A549 (cell line): ENCODE results near the gene SLC45A2. TPM values are rescaled to one million over a fixed set of nuclear protein-coding genes. Genes with fewer than 3 reads are reported as not detected.

Experiments
- ATAC-seq, 2 experiments: fragments of 200-7000 bp in 1 of 2; fragments of >200 bp in 1 of 2; cut with Nextera tagmentation in 1 of 2; cut with Tn5 transposase in 1 of 2; 3 replicates each; pipeline versions ENCODE4 v1.8.0 to v1.9.1; 2018 to 2020; ENCODE audit warnings: mild to moderate bottlenecking in 1 of 2, moderate library complexity in 1 of 2
- CTCF ChIA-PET: fragments of 300-600 bp; sonication (Branson Sonifier 250); formaldehyde crosslinking; extraction: SDS; loops from one replicate; lab custom pipeline; 2021; ENCODE audit warnings: antibody characterized with exemption, inconsistent platforms; lab: Yijun Ruan, JAX
- POLR2A ChIA-PET: fragments of 350-600 bp; formaldehyde crosslinking; extraction: SDS; loops from one replicate; lab custom pipeline; 2021; ENCODE audit warnings: antibody characterized with exemption, inconsistent platforms; lab: Yijun Ruan, JAX
- DNase-seq, 2 experiments: peaks; one replicate each; pipeline versions ENCODE4 v3.0.0 to v3.0.0-alpha.2; 2011 to 2016; ENCODE audit warnings: low read depth in 1 of 2, low spot score in 1 of 2
- FAIRE-seq: peaks from 2 replicates; lab custom pipeline; 2011; peaks lifted over from hg19 to GRCh38; lab: Jason Lieb, UNC
- H3K27ac ChIP-seq, 2 experiments: fragments of >200 bp; sonication (Bioruptor Twin); formaldehyde crosslinking; 3 replicates each; pipeline ENCODE4 v1.5.1; 2016 to 2017
- H3K4me1 ChIP-seq: fragments of >200 bp; sonication (Bioruptor Twin); formaldehyde crosslinking; 3 replicates; pipeline ENCODE4 v1.6.1; 2016
- H3K4me2 ChIP-seq: fragments of >200 bp; sonication (Bioruptor Twin); formaldehyde crosslinking; 3 replicates; pipeline ENCODE4 v1.6.1; 2016
- H3K4me3 ChIP-seq: fragments of >200 bp; sonication (Bioruptor Twin); formaldehyde crosslinking; 3 replicates; pipeline ENCODE4 v1.5.1; 2016
- H3K9me3 ChIP-seq: fragments of >200 bp; sonication (Bioruptor Twin); formaldehyde crosslinking; 3 replicates; pipeline ENCODE4 v1.6.1; 2016
- BCL3 ChIP-seq: fragments of >200 bp; sonication (Bioruptor Twin); formaldehyde crosslinking; IDR thresholded peaks from 3 replicates; pipeline ENCODE4 v1.6.1; 2016
- BHLHE40 ChIP-seq: IDR thresholded peaks from 2 replicates; pipeline ENCODE4 v1.6.1; 2012; ENCODE audit warnings: low read depth, low read length, inconsistent platforms
- CHD4 ChIP-seq: fragments of 200-600 bp; sonication (generic); IDR thresholded peaks from 2 replicates; pipeline ENCODE4 v1.6.1; 2016; ENCODE audit warnings: antibody characterized with exemption, mild to moderate bottlenecking, borderline replicate concordance
- CTCF ChIP-seq: fragments of >200 bp; sonication (Bioruptor Twin); formaldehyde crosslinking; IDR thresholded peaks from 3 replicates; pipeline ENCODE4 v1.5.1; 2016
- E2F6 ChIP-seq: IDR thresholded peaks from 2 replicates; pipeline ENCODE4 v1.6.1; 2012; ENCODE audit warnings: low read depth, borderline replicate concordance
- EHMT2 ChIP-seq: fragments of 200-600 bp; sonication (generic); IDR thresholded peaks from 2 replicates; pipeline ENCODE4 v1.6.1; 2016; ENCODE audit warnings: antibody characterized with exemption, low read depth, mild to moderate bottlenecking, moderate library complexity
- FOSB ChIP-seq: fragments of 250-450 bp; sonication (Bioruptor Pico); IDR thresholded peaks from 2 replicates; pipeline ENCODE4 v1.5.0; 2020; ENCODE audit warnings: mild to moderate bottlenecking, moderate library complexity
- FOXS1 ChIP-seq: fragments of 250-450 bp; sonication (Bioruptor Pico); IDR thresholded peaks from 2 replicates; pipeline ENCODE4 v1.5.0; 2020; ENCODE audit warnings: mild to moderate bottlenecking, moderate library complexity
- HDAC2 ChIP-seq: fragments of 200-600 bp; sonication (generic); IDR thresholded peaks from 2 replicates; pipeline ENCODE4 v1.6.1; 2016
- HEYL ChIP-seq: fragments of 250-450 bp; sonication (Bioruptor Pico); IDR thresholded peaks from 2 replicates; pipeline ENCODE4 v1.8.0; 2021; ENCODE audit warnings: mild to moderate bottlenecking, moderate library complexity
- HOXB13 ChIP-seq: fragments of 250-450 bp; sonication (Bioruptor Pico); IDR thresholded peaks from 2 replicates; pipeline ENCODE4 v1.5.0; 2020; ENCODE audit warnings: low read depth, mild to moderate bottlenecking, moderate library complexity
- JUNB ChIP-seq: fragments of >200 bp; sonication (Bioruptor Twin); formaldehyde crosslinking; IDR thresholded peaks from 2 replicates; pipeline ENCODE4 v1.6.1; 2016
- KDM1A ChIP-seq: fragments of 200-600 bp; sonication (generic); IDR thresholded peaks from 2 replicates; pipeline ENCODE4 v1.6.1; 2016; ENCODE audit warnings: low read depth, mild to moderate bottlenecking
- KDM5A ChIP-seq: fragments of 200-600 bp; sonication (generic); IDR thresholded peaks from 2 replicates; pipeline ENCODE4 v1.6.1; 2016; ENCODE audit warnings: antibody characterized with exemption, mild to moderate bottlenecking
- MAX ChIP-seq: IDR thresholded peaks from 2 replicates; pipeline ENCODE4 v1.6.1; 2012
- MAZ ChIP-seq: fragments of 150-350 bp; IDR thresholded peaks from 2 replicates; pipeline ENCODE4 v1.6.1; 2014; ENCODE audit warnings: antibody characterized with exemption, low read depth, low read length, borderline replicate concordance
- NFE2L2 ChIP-seq: fragments of 150-350 bp; conservative IDR thresholded peaks from 2 replicates; pipeline ENCODE4 v1.6.1; 2014; ENCODE audit warnings: low read length
- POLR2A ChIP-seq: IDR thresholded peaks from 2 replicates; pipeline ENCODE4 v1.6.1; 2012; ENCODE audit warnings: mild to moderate bottlenecking, low read length
- RARB ChIP-seq: fragments of 250-450 bp; sonication (Bioruptor Pico); IDR thresholded peaks from 2 replicates; pipeline ENCODE4 v1.8.0; 2021; ENCODE audit warnings: mild to moderate bottlenecking, moderate library complexity
- RCOR1 ChIP-seq: fragments of 150-350 bp; IDR thresholded peaks from 2 replicates; pipeline ENCODE4 v1.6.1; 2014; ENCODE audit warnings: antibody characterized with exemption, low read length, low read depth
- RFX5 ChIP-seq: fragments of 450-650 bp; IDR thresholded peaks from 2 replicates; pipeline ENCODE4 v1.7.1; 2014; ENCODE audit warnings: antibody characterized with exemption, mild to moderate bottlenecking, moderate library complexity
- SMC3 ChIP-seq: fragments of >200 bp; sonication (Bioruptor Twin); formaldehyde crosslinking; IDR thresholded peaks from 3 replicates; pipeline ENCODE4 v1.6.1; 2018; ENCODE audit warnings: inconsistent platforms
- SREBF2 ChIP-seq: fragments of 450-650 bp; IDR thresholded peaks from 2 replicates; pipeline ENCODE4 v1.6.1; 2014; ENCODE audit warnings: mild to moderate bottlenecking, moderate library complexity
- TP53 ChIP-seq: fragments of 250-450 bp; sonication (Bioruptor Pico); IDR thresholded peaks from 2 replicates; pipeline ENCODE4 v1.5.0; 2021; ENCODE audit warnings: mild to moderate bottlenecking, moderate library complexity
- ZC3H11A ChIP-seq: fragments of 450-650 bp; IDR thresholded peaks from 2 replicates; pipeline ENCODE4 v1.6.1; 2014; ENCODE audit warnings: antibody characterized with exemption, mild to moderate bottlenecking
- ZFP36 ChIP-seq: fragments of 450-650 bp; IDR thresholded peaks from 2 replicates; pipeline ENCODE4 v1.6.1; 2014; ENCODE audit warnings: borderline replicate concordance; ENCODE audit not compliant: partially characterized antibody
- WGBS: methylation state at CpG from one replicate; pipeline ENCODE4 v1.1.6; 2017; ENCODE audit errors: missing lambda C conversion rate; 5-methylcytosine and 5-hydroxymethylcytosine counted together
- polyA plus RNA-seq, 4 experiments: library from polyadenylated mRNA; depleted of rRNA in 3 of 4; stranded (reverse); fragments of >200 nt; fragmentation: RNase III in 1 of 4; extraction: RNeasy Plus Mini Kit Qiagen cat#74134 plus additional on column Dnase treatment in 1 of 4; gene quantifications; 2 replicates in 3 of 4; 3 replicates in 1 of 4; pipeline ENCODE4 v1.2.3, GENCODE V29; 2011 to 2017

The SLC45A2 gene
- polyA plus RNA-seq, 2 of the 4 experiments (the other 2 are of a cell fraction) = not detected

GRCh38 chr5:33976307-33976706 is 8.2 kb downstream of the SLC45A2 start:
- no peak for DNase-seq
- ChIA-PET CTCF (interaction anchor here (1.4 kb wide), 1 partner anchor 41 kb away, joined by 4 read pairs; no protein-coding TSS in a partner anchor), POLR2A (no interaction called here)
- Histone ChIP-seq H3K4me2 (no peak overlapping the region), H3K9me3 (no peaks in the 10 kb centered on the region), H3K4me1 (no peaks in the 10 kb centered on the region), H3K27ac (no peak overlapping the region), H3K4me3 (no peak overlapping the region)
- no peak for TF ChIP-seq RFX5
- no peak for TF ChIP-seq FOXS1 (CRISPR knock-in tag)
- no peak for TF ChIP-seq FOSB (CRISPR knock-in tag)
- TF ChIP-seq TP53 (CRISPR knock-in tag) = no peak
- TF ChIP-seq SREBF2 = no peak
- no peak for TF ChIP-seq HOXB13 (CRISPR knock-in tag)
- TF ChIP-seq ZC3H11A = no peak
- TF ChIP-seq MAX = no peak
- no peak for TF ChIP-seq RARB
- no peak for TF ChIP-seq BHLHE40
- TF ChIP-seq E2F6 = no peak
- no peak for TF ChIP-seq BCL3
- no peak for TF ChIP-seq CTCF
- no peak for TF ChIP-seq KDM1A
- no peak for TF ChIP-seq CHD4
- no peak for TF ChIP-seq EHMT2
- WGBS = 47% methylated on average over 1 of the region's 1 CpG
- no peak for ATAC-seq
- no peak for FAIRE-seq

GRCh38 chr5:33975852-33976251 is 8.6 kb downstream of the SLC45A2 start:
- ChIA-PET POLR2A (no interaction called here), CTCF (interaction anchor here (1.4 kb wide), 1 partner anchor 41 kb away, joined by 4 read pairs; no protein-coding TSS in a partner anchor)
- ATAC-seq (no peak), DNase-seq (no peak), FAIRE-seq (no peak)
- TF ChIP-seq RFX5 (no peak), HDAC2 (no peak), SREBF2 (no peak), RARB (no peak), RCOR1 (no peak), KDM5A (no peak)
- Histone ChIP-seq H3K4me2 (no peak overlapping the region), H3K4me1 (no peaks in the 10 kb centered on the region), H3K9me3 (no peaks in the 10 kb centered on the region), H3K27ac (no peak overlapping the region), H3K4me3 (no peak overlapping the region)
- 20% methylated on average over 5 of the region's 5 CpGs for WGBS

- TF ChIP-seq HDAC2 = no peak
- TF ChIP-seq MAZ = no peak
- TF ChIP-seq POLR2A = no peak
- TF ChIP-seq JUNB = no peak
- no peak for TF ChIP-seq SMC3
- TF ChIP-seq KDM1A = no peak
- TF ChIP-seq HEYL (CRISPR knock-in tag) = no peak
- no peak for TF ChIP-seq EHMT2
- TF ChIP-seq CTCF = no peak
- no peak for TF ChIP-seq SREBF2
- TF ChIP-seq NFE2L2 = no peak
- TF ChIP-seq MAX = no peak
- TF ChIP-seq ZFP36 = no peak
- CTCF ChIA-PET = no interaction called here
- 18% methylated on average over 2 of the region's 2 CpGs for WGBS
Measured at GRCh38 chr5:33973271-33973670, 11.2 kb downstream of the SLC45A2 start.

More at GRCh38 chr5:33973271-33973670, 11.2 kb downstream of the SLC45A2 start:
- Histone ChIP-seq H3K9me3 (no peaks in the 10 kb centered on the region), H3K4me3 (no peak overlapping the region), H3K4me2 (no peak overlapping the region), H3K27ac (no peak overlapping the region), H3K4me1 (no peaks in the 10 kb centered on the region)
- DNase-seq (no peak), FAIRE-seq (no peak), ATAC-seq (no peak)
- POLR2A ChIA-PET = no interaction called here
